Right lung (tissue), 5 donors: ENCODE measurements around the gene RECQL5. TPM values are rescaled to one million over a fixed set of nuclear protein-coding genes. Genes with fewer than 3 reads are reported as not detected.

ENCODE experiments used
- DNase-seq, 2 donors: peaks; one replicate each; pipeline ENCODE4 v3.0.0-alpha.2; 2013
- polyA plus RNA-seq, 5 donors: library from polyadenylated mRNA; unstranded; fragments of 120-200 nt; gene quantifications; one replicate each; pipeline versions ENCODE4 v1.2.1 to v1.2.3, GENCODE V29; 2013; ENCODE audit warnings: inconsistent platforms in 1 of 5, low replicate concordance in 1 of 5; ENCODE audit not compliant: insufficient read length in 5 of 5, insufficient read depth in 1 of 5

The RECQL5 gene
- polyA plus RNA-seq, 5 donors = 26.0 to 36.5 (median 33.4) TPM

DNA sequence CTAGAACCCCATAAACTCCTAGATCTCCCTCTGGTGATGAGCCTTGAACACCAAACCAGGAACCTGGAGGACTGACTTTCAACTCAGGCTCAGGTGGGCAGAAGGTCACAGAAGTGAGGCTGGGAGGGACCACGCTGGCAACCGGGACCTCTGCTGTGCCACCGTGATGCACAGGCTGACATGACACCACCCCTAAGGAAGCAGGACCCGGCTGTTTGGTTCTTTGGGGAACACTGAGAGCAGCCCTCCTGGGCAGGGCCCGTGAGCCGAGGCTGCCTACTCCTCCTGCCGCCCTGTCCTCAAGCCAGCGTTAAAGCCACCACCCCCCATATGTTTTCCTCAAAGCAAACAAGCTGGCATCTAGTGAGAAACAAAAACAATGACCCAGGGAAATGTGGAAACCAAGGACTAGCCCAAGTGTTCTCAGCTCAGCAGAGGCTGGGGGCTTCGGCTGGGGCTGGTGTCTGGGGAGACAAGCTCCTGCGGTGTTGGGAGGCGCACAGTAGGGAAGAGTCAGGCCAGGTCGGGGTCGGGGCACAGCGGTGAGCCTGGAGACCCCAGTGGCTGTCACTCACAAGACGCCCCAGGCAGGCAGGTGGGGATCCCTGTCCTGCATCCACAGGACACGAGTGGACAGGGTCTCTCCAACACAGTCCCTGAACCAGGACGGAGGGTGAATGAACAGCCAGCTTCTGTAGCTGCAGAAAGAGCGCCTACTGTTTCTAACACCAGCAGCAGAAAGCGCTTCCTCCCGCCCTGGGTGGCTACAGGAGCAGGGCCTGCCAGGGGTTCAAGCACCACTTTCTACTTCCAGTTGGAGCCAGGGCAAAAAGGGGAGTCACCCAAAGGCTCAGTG is 32.0 kb downstream of the RECQL5 start:
- no peak for DNase-seq

DNA sequence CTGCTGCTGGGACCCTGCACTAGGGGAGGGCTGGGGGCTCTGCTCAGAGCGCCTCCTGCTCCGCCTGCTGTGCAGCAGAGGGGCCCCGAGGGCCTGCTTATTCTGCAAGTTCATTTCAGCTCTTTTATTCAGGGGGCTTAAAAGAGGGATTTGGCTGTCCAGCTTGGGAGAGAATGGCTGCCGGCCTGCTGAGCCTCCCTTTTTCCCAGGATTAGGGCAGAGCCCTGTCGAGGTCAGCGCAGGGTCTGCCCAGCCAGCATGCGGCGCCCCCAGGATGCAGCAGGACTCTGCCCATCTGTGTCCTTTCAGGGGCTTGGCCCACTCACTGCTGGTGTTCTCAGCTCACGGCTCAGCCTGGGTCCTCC is 32.6 kb downstream of the RECQL5 start:
- no peak for DNase-seq

DNA sequence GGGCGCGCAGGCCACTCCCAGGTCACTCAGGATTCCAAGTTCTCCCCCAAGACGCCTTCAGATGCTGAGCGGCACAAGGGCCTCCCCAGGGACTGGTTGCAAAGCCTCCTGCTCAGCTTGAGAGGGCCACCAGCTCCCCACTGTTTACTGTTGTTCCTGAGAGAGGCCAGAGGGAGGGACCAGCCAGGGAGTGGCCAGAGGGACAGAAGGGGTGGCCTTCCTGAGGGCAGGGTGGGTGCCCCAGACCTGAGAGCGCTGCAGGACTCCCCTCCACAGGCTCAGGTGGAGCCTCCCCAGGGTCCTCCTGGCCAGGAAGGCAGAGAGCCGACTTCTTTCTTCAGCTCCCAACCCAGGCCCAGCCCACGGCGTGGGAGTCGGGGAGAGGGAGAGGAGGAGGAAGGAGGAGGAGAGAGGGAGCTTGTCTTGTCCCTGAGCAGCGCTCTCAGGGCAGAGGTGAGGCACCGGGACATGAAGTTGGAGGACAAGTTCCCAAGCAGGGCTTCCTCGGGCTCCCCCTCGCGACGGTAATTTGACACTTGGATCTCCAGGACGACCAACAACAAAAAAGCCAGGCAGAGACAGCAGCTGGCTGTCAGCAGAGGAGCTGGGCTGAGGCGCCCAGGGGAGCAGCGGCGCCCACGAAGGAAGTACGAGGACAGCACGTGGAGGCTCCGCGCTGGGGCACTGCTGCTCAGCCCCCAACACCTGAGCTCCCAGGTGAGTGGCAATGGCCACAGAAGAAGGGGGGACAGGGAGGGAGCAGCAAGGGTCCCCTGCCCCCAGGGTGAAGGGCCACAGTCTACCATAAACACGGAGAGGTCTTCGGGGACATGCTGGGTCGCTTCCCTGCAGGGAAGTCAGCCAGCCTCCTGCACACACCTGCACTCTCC is 33.2 kb downstream of the RECQL5 start:
- DNase-seq = peak; percentile 90 to 91

DNA sequence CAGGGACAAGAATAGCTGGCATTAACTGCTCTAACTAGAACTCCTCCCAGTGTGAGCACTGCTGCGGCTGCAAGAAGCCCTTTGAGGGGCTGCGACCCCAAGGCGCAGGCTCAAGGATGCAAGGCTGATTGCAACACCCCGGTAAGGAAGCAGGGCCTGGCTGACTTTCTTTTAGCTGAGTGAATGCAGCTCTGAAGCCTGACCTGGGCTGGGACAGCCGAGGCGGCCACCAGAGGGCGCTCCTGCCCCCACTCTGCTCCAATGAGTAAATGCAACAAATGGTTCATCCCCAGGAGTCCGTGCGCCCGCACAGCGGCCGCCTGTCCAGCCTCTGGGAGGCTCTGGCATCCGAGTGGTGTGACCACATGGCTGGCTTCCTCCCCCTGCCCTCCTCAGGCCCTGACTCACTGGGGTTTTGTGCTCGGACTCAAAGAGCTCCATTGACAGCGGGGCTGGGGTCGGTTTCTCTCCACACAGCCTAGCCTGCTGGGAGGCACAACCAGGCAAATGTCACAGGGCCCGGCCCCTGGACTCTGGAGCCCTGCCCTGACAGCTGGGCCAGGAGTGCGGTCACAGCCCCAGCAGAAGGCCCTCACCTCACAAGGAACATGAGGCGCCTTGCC is 34.0 kb downstream of the RECQL5 start, which contains the start of gene SMIM5:
Gene SMIM5 (plus strand): TSS at position 572 of the 623 bp plus-strand sequence. CDS start 6,768 bp downstream, outside the sequence.
- peak; percentile 75 to 78 for DNase-seq

DNA sequence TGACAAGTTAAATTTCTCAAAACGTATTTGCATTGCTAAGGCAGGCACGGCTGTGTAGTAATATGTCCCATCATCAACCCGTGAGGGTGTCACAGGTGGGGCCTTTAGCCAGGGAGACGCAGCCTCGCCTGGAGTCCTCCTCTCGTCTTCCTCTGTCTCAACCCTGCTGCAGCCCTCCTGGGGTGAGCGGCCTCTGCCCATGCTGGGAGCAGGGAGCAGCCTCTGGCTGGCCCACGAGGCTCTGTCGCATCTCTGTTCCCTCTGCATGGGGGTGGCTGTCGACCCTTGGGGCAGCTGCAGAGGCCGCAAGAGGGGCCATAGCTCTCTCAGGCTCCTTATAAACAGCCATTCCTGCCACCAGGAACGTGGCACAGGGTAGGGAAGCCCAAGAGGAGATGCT is 34.5 kb downstream of the RECQL5 start:
- no peak for DNase-seq

DNA sequence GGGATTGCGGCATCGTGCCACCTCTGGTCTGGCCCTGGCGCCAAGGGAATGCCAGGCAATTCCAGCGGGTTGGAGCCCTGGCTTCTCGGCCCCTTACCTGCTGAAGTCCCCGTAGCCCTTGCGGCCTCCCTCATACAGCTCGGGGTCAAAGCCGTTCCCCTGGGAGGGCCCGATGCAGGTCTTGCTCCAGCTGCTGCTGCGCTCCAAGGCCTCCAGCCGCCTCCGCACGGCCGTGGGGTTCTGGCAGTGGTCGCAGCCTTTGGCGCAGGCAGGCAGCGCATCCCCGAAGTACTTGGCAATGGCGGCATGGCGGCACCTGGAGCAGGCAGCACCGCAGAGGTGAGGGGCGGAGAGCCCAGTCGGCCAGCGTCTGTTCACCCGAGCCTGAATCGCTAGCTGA is 35.6 kb downstream of the RECQL5 start:
- no peak for DNase-seq

DNA sequence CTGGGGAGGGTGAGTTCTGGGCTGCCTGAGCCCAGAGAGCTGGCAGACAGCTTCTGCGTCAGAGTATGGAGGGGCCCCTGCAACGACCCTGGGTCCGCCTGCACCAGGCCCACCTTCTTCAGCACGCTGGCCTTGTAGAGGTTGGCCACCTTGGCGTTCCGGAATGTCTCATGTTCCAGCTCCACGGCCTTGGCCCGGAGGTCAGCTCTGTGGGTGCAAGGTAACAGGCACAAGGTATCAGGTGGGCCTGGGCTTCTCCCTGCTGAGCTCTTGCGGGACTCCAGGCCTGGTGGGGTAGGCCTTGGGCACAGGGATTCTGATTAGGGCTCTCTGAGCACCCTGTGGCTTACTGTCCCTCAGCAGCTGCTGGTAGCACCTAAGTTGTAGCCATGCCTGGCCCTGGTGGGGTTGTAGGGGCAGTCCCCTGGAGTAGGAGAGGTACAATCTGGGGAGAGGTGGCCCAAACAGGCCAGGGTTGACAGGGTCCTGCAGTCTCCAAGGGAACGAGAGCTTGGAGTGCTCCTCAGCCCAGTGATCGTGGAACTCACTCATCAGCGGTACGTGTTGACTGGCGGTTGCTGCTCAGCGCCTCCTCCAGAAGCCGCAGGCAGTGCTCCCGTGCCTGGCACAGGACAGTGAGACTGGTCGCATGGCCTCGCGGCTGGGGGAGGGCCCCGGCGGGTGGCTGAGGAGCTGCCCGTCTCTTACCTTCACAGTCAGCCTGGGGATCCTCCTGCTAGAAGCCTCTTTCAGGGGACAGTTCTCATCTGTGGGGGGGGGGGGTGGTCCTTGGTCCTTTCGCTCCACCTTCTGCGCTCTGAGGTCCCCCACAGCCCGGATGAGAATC is 36.7 kb downstream of the RECQL5 start:
- no peak for DNase-seq

DNA sequence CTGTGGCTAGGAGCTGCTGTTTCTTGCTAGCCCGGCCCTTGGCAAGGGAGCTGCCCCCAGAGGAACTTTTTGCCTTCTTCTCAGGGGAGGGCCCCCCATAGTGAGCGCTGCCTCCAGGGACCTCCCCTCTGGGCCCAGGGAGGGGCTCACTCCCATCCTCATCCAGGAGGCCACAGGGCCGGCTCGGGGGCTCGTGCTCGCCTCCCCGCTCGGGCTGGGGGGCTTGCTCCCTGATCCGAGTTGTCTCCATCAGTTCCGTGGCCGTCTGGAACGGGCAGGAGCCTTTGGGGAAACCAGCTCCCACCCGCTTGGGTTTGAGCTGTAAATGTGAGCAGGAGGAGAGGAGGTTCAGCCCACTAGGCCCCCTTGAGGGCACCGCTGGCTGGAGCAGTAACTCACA is 37.8 kb downstream of the RECQL5 start:
- DNase-seq = no peak

DNA sequence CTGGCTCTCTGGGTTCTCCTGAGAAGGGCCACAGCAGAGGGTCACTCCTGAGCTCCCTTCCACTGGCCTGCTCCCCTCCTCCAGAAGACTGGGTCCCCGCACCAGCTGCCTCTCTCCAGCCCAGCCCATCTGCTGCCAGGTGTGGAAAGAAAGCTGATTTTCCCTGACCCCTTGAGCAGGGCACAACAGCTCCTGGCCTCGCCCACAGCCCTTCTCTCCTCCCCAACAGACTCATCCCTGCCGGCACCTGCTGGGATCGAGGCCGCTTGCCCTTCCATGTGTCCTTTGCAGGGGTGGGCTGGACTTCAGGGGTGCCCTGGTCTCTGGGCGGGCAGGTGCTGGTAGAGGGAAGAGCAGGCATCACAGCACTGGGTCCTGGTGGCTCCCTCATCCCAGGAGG is 38.5 kb downstream of the RECQL5 start:
- DNase-seq = no peak

DNA sequence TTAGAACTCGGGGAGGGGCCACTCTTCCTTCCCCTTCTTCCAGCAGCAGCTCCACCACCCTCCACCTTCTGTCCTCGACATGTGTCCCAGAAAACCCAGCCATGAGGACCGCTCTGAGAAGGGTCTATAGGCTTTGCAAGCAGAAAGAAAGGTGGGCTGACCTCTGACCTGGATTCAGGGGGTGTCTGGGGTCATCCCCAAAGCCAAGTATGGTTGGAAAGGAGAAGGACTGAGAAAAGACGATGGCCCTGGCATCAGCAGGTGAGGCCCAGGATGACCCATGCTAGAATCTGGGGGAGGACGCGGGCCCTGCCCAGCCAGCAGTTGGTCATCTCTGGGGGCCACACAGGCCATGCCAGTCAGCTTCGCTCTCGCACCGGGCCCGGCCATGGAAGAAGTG is 39.9 kb downstream of the RECQL5 start:
- DNase-seq = no peak

DNA sequence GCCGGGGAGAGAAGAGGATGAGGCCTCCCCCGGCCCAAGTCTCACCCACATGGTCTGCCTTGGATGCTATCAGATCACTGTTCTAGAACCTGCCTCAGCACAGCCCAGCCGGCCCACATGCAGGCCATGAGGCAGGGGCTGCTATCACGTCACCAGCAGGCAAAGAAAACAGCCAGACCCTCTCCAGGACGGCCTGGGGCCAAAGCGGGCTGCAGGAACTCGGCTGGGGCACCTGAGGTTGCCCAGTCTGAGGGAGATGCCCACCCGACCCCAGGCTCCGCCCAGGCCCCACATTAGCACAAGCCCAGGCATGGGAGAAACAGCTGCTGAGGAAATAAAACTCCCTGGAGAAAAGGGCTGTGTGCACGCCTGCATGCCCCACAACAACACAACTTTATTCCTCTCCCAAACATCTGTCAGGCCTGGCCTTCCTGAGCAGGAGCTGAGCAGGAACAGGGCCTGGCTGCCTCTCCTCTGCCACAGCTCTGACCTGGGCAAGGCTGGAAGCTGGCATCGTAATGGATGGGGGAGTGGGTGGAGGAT is 40.4 kb downstream of the RECQL5 start:
- no peak for DNase-seq

DNA sequence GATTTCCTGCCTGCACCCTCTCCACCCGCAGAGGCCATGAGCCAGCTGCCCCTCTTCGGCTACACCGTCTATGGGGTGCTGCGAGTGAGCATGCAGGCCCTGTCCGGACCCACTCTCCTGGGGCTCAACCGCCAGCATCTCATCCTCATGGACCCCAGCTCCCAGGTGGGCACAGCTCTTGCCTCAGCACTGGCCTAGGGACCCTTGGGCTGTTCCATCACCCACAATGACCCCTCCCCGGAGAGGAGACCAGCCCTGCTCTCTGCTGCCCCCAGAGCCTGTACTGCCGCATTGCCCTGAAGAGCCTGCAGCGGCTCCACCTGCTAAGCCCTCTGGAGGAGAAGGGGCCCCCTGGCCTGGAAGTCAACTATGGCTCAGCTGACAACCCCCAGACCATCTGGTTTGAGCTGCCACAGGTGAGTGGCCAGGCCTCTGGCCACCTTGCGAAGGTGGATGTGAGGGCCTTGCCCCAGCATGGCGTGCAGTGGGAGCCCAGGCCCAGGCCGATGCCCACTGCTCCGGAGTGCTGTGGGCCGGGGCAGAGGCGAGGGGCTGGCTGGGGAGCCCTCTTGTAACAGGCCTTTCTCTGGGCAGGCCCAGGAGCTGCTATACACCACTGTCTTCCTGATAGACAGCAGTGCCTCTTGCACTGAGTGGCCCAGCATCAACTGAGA is 41.0 kb downstream of the RECQL5 start:
- DNase-seq = no peak

DNA sequence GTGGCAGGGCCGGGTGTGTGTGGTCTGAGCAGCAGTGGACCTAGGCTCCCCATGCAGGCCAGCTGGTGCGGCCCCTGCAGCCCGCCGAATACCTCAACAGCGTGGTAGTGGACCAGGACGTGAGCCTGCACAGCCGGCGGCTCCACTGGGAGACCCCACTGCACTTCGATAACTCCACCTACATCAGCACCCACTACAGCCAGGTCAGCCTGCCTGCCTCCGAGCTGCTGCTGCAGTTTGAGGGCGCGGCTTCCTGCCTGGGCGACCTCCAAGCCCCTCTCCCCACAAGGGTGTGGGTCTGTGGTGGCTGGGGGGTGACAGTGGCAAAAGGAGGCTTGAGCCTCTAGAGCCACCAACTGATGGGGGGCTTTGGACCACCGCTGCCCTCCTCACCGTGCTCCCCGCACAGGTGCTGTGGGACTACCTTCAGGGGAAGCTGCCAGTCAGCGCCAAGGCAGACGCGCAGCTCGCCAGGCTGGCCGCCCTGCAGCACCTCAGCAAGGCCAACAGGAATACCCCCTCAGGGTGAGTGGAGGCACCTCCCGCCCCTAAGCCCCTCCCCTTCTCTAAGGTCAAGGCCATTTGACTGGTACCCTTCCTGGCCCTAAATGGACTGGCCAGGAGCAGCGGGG is 42.1 kb downstream of the RECQL5 start:
- DNase-seq = no peak

DNA sequence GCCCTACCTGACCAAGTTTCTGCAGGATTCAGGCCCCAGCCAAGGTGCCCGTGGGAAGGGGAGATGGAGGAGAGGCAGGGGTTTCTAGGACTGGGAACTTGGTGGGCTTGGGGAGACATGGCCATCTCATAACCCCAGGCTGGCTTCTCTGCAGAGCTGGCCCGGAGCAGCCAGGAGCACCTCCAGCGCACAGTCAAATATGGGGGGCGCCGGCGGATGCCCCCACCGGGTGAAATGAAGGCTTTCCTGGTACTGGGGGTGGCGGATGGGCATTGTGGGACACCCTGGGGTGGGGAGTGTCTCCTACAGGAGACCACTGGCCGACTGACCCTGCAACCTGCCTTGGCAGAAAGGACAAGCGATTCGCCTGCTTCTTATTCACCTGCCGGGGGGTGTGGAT is 42.9 kb downstream of the RECQL5 start:
- no peak for DNase-seq

DNA sequence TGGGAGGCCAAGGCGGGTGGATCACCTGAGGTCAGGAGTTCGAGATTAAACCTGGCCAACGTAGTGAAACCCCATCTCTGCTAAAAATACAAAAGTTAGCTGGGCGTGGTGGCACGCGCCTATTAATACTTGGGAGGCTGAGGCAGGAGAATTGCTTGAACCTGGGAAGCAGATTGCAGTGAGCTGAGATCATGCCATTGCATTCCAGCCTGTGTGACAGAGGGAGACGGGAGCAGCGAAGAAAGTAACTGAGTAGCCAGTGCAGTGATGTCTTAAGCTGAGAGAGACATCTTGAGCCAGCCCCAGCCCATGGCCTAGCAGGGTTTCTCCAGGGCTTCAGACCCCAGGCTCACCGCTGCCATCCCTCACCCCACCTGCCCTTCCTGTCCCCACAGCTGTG is 43.6 kb downstream of the RECQL5 start:
- DNase-seq = no peak

DNA sequence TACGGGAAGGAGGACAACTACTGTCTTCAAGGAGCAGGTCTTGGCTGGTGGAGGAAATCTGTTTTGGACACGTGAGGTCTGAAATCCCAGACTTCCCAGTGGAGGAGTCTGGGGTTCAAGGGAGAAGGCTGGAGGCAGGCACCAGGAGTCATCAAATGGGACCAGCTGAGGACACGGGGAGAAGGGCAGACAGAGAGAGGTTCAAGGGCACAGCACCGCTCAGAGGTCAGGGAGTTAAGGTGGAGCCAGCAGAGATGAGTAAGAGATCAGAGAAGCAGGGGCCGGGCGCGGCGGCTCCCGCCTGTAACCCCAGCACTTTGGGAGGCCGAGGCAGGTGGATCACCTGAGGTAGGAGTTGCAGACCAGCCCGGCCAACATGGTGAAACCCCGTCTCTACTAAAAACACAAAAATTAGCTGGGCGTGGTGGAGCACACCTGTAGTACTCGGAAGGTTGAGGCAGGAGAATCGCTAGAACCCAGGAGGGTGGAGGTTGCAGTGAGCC is 44.1 kb downstream of the RECQL5 start:
- DNase-seq = no peak

DNA sequence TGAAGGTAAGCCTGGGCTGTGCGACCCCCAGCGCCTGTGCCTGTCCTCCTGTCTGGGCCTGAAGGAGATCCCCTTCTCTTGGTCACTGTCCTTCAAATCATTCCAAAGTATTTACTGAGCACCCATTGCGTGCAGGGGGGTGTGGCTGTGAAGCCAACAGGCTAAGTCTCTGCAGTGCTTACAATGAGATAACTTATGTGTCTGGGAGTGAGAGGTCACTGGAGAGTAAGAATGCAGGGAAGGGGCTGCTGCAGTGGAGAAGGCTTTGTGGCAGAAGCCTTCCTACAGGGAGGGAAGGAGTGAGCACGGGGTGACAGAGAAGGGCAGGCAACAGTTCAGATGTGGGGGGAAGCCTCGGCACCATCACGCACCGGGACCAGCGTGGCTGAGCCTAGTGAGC is 44.9 kb downstream of the RECQL5 start:
- DNase-seq = no peak

DNA sequence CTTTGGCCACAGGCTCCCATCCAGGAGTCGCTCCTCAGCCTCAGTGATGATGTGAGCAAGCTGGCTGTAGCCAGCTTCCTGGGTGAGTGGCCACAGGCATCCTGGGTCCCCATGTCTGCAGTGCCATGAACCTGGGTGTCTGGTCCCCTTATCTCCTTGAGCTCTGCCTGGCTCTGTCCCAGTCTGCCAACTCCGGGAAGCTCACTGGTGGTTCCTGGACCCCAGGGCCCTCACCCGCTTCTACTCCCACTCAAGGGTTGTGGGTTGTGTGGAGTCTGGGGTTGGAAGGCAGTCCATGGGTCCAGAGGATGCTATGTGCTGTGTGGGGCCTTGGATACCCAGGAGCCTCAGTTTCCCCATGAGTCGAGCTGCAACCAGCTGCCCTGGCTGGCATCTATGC is 45.5 kb downstream of the RECQL5 start:
- DNase-seq = no peak

DNA sequence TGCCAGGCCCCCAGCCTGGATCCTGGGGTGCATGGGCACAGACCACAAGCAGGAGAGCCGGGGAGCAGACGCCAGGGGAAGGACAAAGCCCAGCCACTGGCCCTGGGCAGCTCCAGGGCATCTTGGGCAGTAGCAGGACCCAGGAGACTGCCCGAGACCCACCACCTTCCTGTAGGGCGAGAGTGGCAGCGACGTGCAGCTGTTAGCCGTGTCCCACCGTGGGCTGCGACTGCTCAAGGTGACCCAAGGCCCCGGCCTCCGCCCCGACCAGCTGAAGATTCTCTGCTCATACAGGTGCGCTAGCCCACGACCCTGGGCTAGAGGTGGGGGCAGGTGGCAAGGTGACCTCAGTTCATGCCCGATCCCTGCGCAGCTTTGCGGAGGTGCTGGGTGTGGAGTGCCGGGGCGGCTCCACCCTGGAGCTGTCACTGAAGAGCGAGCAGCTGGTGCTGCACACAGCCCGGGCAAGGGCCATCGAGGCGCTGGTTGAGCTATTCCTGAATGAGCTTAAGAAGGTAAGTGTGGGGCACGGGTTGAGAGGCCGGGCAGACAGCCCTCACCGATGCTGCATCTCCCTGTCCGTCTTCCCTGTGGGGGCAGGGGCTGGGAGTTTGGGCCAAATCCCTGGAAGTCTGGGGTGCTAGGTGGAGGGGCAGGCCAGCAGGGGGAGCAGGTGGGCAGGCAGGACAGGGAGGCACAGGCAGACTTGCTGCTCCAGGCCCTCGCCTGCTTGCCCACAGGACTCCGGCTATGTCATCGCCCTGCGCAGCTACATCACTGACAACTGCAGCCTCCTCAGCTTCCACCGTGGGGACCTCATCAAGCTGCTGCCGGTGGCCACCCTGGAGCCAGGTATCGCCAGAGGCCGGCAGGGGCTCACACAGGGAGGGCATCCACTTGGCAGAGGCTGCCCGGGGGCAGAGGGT is 47.2 kb downstream of the RECQL5 start:
- no peak for DNase-seq
